HG02588 (cell line): ENCODE results near the gene IFITM1.
"Not testable (repeated sequence)": the region's sequence is repeated elsewhere in the genome, so short reads cannot be mapped to it uniquely, and the experiment has no call there.

Experiments used
- ATAC-seq: cut with Tn5 transposase; IDR thresholded peaks from one replicate; pipeline ENCODE4 v1.9.1; 2021; ENCODE audit warnings: mild to moderate bottlenecking, moderate library complexity; ENCODE audit not compliant: unreplicated experiment

IFITM1 gene

GRCh38 chr11:325796-326591 lies 12.2 kb downstream of the IFITM1 start:
- no peak for ATAC-seq

GRCh38 chr11:326592-326841 lies 12.7 kb downstream of the IFITM1 start:
- ATAC-seq = no peak

- ATAC-seq = no peak
These were observed 13.2 kb downstream of the IFITM1 start for GRCh38 chr11:326842-327580.

- no peak for ATAC-seq
These were observed 13.7 kb downstream of the IFITM1 start for GRCh38 chr11:327581-327923.

- ATAC-seq = no peak
These were observed 14.2 kb downstream of the IFITM1 start for GRCh38 chr11:328012-328411.

GRCh38 chr11:328516-329100 lies 14.8 kb downstream of the IFITM1 start:
- ATAC-seq = not testable (repeated sequence)

- no peak for ATAC-seq
These were observed 16.0 kb downstream of the IFITM1 start for GRCh38 chr11:329886-330253.

GRCh38 chr11:330307-330693 lies 16.5 kb downstream of the IFITM1 start:
- ATAC-seq = no peak

GRCh38 chr11:330694-331357 lies 17.0 kb downstream of the IFITM1 start:
- no peak for ATAC-seq

GRCh38 chr11:331358-332060 lies 17.7 kb downstream of the IFITM1 start:
- no peak for ATAC-seq

- no peak for ATAC-seq
These were observed 19.0 kb downstream of the IFITM1 start for GRCh38 chr11:332651-333480.

GRCh38 chr11:333616-334263 lies 19.9 kb downstream of the IFITM1 start:
- ATAC-seq = not testable (repeated sequence)

GRCh38 chr11:334264-334994 lies 20.6 kb downstream of the IFITM1 start:
- no peak for ATAC-seq

GRCh38 chr11:335779-336658 lies 22.2 kb downstream of the IFITM1 start:
- no peak for ATAC-seq

- no peak for ATAC-seq
These were observed 22.9 kb downstream of the IFITM1 start for GRCh38 chr11:336659-337198.

- ATAC-seq = no peak
These were observed 23.9 kb downstream of the IFITM1 start for GRCh38 chr11:337711-338110.

- no peak for ATAC-seq
These were observed 26.1 kb downstream of the IFITM1 start for GRCh38 chr11:339963-340362.
